HG03521 (cell line): Measurements from ENCODE around the gene SMPD1.
A peak's percentile ranks its signal among the peaks of the same experiment; 100 is the strongest.
"Not testable (repeated sequence)": the region's sequence is repeated elsewhere in the genome, so short reads cannot be mapped to it uniquely, and the experiment has no call there.

Experiments
- ATAC-seq: cut with Tn5 transposase; IDR thresholded peaks from one replicate; pipeline ENCODE4 v1.9.1; 2021; ENCODE audit warnings: mild to moderate bottlenecking, moderate library complexity; ENCODE audit not compliant: unreplicated experiment

The SMPD1 gene

GRCh38 chr11:6388748-6389147 lies 1.5 kb upstream of the SMPD1 start:
- ATAC-seq, result no peak

- no peak for ATAC-seq
Measured at GRCh38 chr11:6390718-6391469, 620 bp downstream of the SMPD1 start.

GRCh38 chr11:6391537-6392134 lies 1.4 kb downstream of the SMPD1 start:
- no peak for ATAC-seq

- ATAC-seq, result not testable (repeated sequence)
Measured at GRCh38 chr11:6392251-6392650, 2.0 kb downstream of the SMPD1 start.

- no peak for ATAC-seq
Measured at GRCh38 chr11:6393989-6394670, 3.9 kb downstream of the SMPD1 start.

GRCh38 chr11:6395470-6396060 lies 5.3 kb downstream of the SMPD1 start:
- ATAC-seq, result no peak

- ATAC-seq, result no peak
Measured at GRCh38 chr11:6397156-6397555, 6.9 kb downstream of the SMPD1 start.

- no peak for ATAC-seq
Measured at GRCh38 chr11:6397636-6398035, 7.4 kb downstream of the SMPD1 start.

- no peak for ATAC-seq
Measured at GRCh38 chr11:6400431-6401345, 10.4 kb downstream of the SMPD1 start.

GRCh38 chr11:6401464-6401863 lies 11.2 kb downstream of the SMPD1 start:
- ATAC-seq, result no peak

- ATAC-seq, result peak; percentile 39
Measured at GRCh38 chr11:6402061-6402470, 11.8 kb downstream of the SMPD1 start.

- peak; percentile 72 for ATAC-seq
Measured at GRCh38 chr11:6402561-6402981, 12.3 kb downstream of the SMPD1 start.

- ATAC-seq, result no peak
Measured at GRCh38 chr11:6403539-6403938, 13.3 kb downstream of the SMPD1 start.

- no peak for ATAC-seq
Measured at GRCh38 chr11:6404342-6405051, 14.2 kb downstream of the SMPD1 start.

GRCh38 chr11:6405052-6405667 lies 14.9 kb downstream of the SMPD1 start:
- ATAC-seq, result no peak

- no peak for ATAC-seq
Measured at GRCh38 chr11:6405846-6406245, 15.6 kb downstream of the SMPD1 start.

GRCh38 chr11:6406370-6406769 lies 16.1 kb downstream of the SMPD1 start:
- no peak for ATAC-seq

- ATAC-seq, result no peak
Measured at GRCh38 chr11:6410695-6411430, 20.6 kb downstream of the SMPD1 start.

GRCh38 chr11:6411594-6412031 lies 21.3 kb downstream of the SMPD1 start:
- no peak for ATAC-seq
